ENCODE measurements around the gene CCNY.
"Not testable (repeated sequence)": the region's sequence is repeated elsewhere in the genome, so short reads cannot be mapped to it uniquely, and the experiment has no call there.

The CCNY gene

DNA sequence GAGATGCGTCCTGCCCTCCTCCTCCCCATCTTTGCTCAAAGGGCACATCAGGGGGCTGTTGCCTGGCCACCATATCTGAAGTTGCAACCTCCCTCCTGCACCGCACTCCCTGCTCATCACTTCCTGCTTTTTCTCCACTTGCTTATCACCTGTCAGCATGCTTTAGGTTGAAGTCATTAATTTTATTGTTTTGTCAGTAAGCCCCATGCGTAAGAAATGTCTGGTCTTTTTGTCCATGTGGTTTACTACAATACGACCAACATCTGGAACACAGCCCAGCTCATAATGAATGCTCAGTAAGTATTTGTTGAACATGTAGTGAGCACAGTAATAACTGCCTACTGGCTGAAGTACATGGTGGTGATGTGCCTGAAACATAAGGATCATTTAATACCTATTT, 197.3 kb downstream of the CCNY start:
- Histone ChIP-seq H3K9ac (ENCODE audit: insufficient read length, low read depth) (no peak overlapping the region), H3K4me3 (ENCODE audit: insufficient read length, low read depth) (no peak overlapping the region), H3K9me3 (ENCODE audit: insufficient read depth, low read length) (peaks cover 27% of the 10 kb centered on the region), H3K27me3 (ENCODE audit: insufficient read depth, insufficient read length) (no peaks in the 10 kb centered on the region), H3K36me3 (ENCODE audit: insufficient read depth, insufficient read length, low read length) (peaks cover 42% of the 10 kb centered on the region), H3K4me1 (ENCODE audit: insufficient read depth, insufficient read length) (peaks cover 2% of the 10 kb centered on the region)
- no peak for DNase-seq (ENCODE audit: low read depth, low spot score)
- TF ChIP-seq YY1 (IDR thresholded peaks at IDR 0.05; ENCODE audit: insufficient read depth, insufficient read length), result no peak
- no peak for TF ChIP-seq ZNF274 (IDR thresholded peaks at IDR 0.05; ENCODE audit: low read depth, low read length)
- no peak for TF ChIP-seq SUZ12 (IDR thresholded peaks at IDR 0.05; ENCODE audit: extremely low read depth, insufficient read depth, insufficient read length)

DNA sequence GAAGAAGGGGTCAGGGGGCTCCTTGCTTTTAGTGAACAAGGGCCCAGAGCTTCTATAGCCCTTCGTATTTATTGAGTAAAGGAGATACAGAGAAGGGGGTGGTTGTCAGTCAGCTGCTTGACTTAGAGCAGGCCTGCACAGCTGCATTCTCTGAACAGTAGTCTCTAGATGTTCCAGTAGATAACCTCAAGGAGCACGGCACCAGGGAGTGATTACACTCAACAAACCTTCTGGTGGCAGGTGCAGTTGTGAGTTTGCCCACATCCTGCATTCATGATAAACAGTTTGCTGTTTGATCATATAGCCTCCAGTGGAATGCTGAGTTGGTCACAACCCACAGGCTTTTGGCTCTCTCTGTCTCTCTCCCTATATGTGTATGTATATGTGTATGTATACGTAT, 198.8 kb downstream of the CCNY start:
- peaks cover 2% of the 10 kb centered on the region for H3K4me1 ChIP-seq (ENCODE audit: insufficient read depth, insufficient read length)
- no peak overlapping the region for H3K9ac ChIP-seq (ENCODE audit: insufficient read length, low read depth)
- peaks cover 40% of the 10 kb centered on the region for H3K36me3 ChIP-seq (ENCODE audit: insufficient read depth, insufficient read length, low read length)
- no peak for DNase-seq (ENCODE audit: low read depth, low spot score)
- peaks cover 27% of the 10 kb centered on the region for H3K9me3 ChIP-seq (ENCODE audit: insufficient read depth, low read length)
- H3K27me3 ChIP-seq (ENCODE audit: insufficient read depth, insufficient read length), result no peaks in the 10 kb centered on the region
- no peak overlapping the region for H3K4me3 ChIP-seq (ENCODE audit: insufficient read length, low read depth)
- TF ChIP-seq YY1 (IDR thresholded peaks at IDR 0.05; ENCODE audit: insufficient read depth, insufficient read length) (no peak), SUZ12 (IDR thresholded peaks at IDR 0.05; ENCODE audit: extremely low read depth, insufficient read depth, insufficient read length) (no peak), ZNF274 (IDR thresholded peaks at IDR 0.05; ENCODE audit: low read depth, low read length) (no peak)

DNA sequence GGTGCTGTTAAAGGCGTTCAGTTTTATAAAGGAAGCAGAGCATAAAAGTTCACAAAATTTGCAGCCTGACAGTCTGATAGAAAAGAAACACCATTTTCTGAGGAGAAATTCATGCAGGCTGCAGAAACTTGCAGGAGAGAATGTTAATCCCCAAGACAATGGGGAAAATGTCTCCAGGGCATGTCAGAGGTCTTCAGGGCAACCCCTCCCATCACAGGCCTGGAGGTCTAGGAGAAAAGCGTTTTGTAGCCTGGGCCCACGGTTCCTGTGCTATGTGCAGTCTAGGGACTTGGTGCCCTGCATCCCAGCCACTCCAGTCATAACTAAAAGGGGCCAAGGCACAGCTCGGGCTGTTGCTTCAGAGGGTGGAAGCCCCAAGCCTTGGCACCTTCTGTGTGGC, 200.5 kb downstream of the CCNY start:
- Histone ChIP-seq H3K9me3 (ENCODE audit: insufficient read depth, low read length) (peaks cover 27% of the 10 kb centered on the region), H3K27me3 (ENCODE audit: insufficient read depth, insufficient read length) (no peaks in the 10 kb centered on the region)

DNA sequence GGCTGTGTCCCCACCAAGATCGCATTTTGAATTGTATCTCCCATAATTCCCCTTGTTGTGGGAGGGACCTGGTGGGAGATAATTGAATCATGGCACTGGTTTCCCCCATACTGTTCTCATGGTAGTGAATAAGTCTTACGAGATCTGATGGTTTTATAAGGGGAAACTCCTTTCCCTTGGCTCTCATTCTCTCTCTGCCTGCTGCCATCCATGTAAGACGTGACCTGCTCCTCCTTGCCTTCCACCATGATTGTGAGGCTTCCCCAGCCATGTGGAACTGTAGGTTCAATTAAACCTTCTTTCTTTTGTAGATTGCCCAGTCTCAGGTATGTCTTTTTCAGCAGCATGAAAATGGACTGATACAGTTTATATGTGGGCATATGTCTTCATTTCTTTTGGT, 201.6 kb downstream of the CCNY start:
- H3K4me3 ChIP-seq (ENCODE audit: insufficient read length, low read depth); DNase-seq (ENCODE audit: low read depth, low spot score); H3K9ac ChIP-seq (ENCODE audit: insufficient read length, low read depth); H3K27me3 ChIP-seq (ENCODE audit: insufficient read depth, insufficient read length); H3K4me1 ChIP-seq (ENCODE audit: insufficient read depth, insufficient read length): not testable (repeated sequence)
- Histone ChIP-seq H3K9me3 (ENCODE audit: insufficient read depth, low read length) (peaks cover 27% of the 10 kb centered on the region), H3K36me3 (ENCODE audit: insufficient read depth, insufficient read length, low read length) (peaks cover 23% of the 10 kb centered on the region)

More for the DNA sequence above, 200.5 kb downstream of the CCNY start:
- DNase-seq (ENCODE audit: low read depth, low spot score), result no peak
- Histone ChIP-seq H3K36me3 (ENCODE audit: insufficient read depth, insufficient read length, low read length) (peaks cover 30% of the 10 kb centered on the region), H3K4me1 (ENCODE audit: insufficient read depth, insufficient read length) (peaks cover 2% of the 10 kb centered on the region), H3K9ac (ENCODE audit: insufficient read length, low read depth) (no peak overlapping the region), H3K4me3 (ENCODE audit: insufficient read length, low read depth) (no peak overlapping the region)
- TF ChIP-seq YY1 (IDR thresholded peaks at IDR 0.05; ENCODE audit: insufficient read depth, insufficient read length), result no peak
- TF ChIP-seq ZNF274 (IDR thresholded peaks at IDR 0.05; ENCODE audit: low read depth, low read length), result no peak
- TF ChIP-seq SUZ12 (IDR thresholded peaks at IDR 0.05; ENCODE audit: extremely low read depth, insufficient read depth, insufficient read length), result no peak

DNA sequence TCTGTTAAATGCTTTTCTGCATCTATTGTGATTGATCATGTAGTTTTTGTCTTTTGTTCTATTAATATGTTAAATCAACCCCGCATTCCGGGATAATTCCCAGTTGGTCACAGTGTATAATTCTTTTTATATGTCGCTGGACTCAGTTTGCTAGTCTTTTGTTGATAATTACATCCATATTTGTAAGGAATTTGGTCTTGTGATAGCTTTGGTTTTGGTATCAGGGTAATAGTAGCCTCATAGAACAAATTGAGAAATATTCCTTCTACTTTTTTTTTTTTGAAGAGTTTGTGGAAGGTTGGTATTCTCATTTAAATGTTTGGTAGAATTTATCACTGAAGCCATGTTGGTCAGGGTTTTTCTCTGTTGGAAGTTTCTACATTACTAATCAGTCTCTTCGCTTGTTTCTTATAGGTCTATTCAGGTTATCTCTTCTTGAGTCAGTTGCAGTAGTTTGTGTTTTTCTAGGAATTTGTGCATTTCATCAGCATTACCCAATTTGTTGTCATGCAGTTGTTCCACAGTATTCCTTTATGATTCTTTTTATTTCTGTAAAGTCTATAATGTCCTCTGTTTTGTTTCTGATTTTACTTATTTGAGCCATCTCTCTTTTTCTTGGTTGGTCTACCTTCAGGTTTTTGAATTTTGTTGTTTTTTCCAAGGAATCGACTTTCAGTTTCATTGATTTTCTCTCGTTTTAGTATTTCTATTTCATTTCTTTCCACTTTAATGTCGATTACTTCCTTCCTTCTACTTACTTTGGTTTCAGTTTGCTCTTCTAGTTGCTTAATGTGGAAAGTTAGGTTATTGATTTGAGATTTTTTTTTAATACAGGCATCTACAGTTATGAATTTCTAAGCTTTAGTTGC, 204.2 kb downstream of the CCNY start:
- no peak overlapping the region for H3K9ac ChIP-seq (ENCODE audit: insufficient read length, low read depth)
- H3K4me1 ChIP-seq (ENCODE audit: insufficient read depth, insufficient read length), result peaks cover 4% of the 10 kb centered on the region
- peaks cover 11% of the 10 kb centered on the region for H3K9me3 ChIP-seq (ENCODE audit: insufficient read depth, low read length)
- TF ChIP-seq SUZ12 (IDR thresholded peaks at IDR 0.05; ENCODE audit: extremely low read depth, insufficient read depth, insufficient read length), result no peak
- no peak for TF ChIP-seq YY1 (IDR thresholded peaks at IDR 0.05; ENCODE audit: insufficient read depth, insufficient read length)
- no peak for TF ChIP-seq ZNF274 (IDR thresholded peaks at IDR 0.05; ENCODE audit: low read depth, low read length)
- no peaks in the 10 kb centered on the region for H3K27me3 ChIP-seq (ENCODE audit: insufficient read depth, insufficient read length)
- no peak overlapping the region for H3K4me3 ChIP-seq (ENCODE audit: insufficient read length, low read depth)
- no peak for DNase-seq (ENCODE audit: low read depth, low spot score)
- H3K36me3 ChIP-seq (ENCODE audit: insufficient read depth, insufficient read length, low read length), result peaks cover 3% of the 10 kb centered on the region

DNA sequence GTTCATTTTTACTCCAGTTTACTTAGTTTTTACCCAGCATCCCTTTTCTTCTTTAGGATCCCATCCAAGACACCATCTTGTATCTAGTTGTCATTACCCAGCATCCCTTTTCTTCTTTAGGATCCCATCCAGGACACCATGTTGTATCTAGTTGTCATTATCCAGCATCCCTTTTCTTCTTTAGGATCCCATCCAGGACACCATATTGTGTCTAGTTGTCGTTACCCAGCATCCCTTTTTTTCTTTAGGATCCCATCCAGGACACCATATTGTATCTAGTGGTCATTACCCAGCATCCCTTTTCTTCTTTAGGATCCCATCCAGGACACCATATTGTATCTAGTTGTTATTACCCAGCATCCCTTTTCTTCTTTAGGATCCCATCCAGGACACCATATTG, 205.4 kb downstream of the CCNY start:
- H3K4me3 ChIP-seq (ENCODE audit: insufficient read length, low read depth), result no peak overlapping the region
- no peak overlapping the region for H3K9ac ChIP-seq (ENCODE audit: insufficient read length, low read depth)
- peaks cover 4% of the 10 kb centered on the region for H3K4me1 ChIP-seq (ENCODE audit: insufficient read depth, insufficient read length)
- no peaks in the 10 kb centered on the region for H3K27me3 ChIP-seq (ENCODE audit: insufficient read depth, insufficient read length)
- DNase-seq (ENCODE audit: low read depth, low spot score), result no peak
- H3K36me3 ChIP-seq (ENCODE audit: insufficient read depth, insufficient read length, low read length), result peaks cover 3% of the 10 kb centered on the region
- H3K9me3 ChIP-seq (ENCODE audit: insufficient read depth, low read length), result peaks cover 6% of the 10 kb centered on the region; the same call in 1 of the 2 replicates
- TF ChIP-seq SUZ12 (IDR thresholded peaks at IDR 0.05; ENCODE audit: extremely low read depth, insufficient read depth, insufficient read length) (no peak), YY1 (IDR thresholded peaks at IDR 0.05; ENCODE audit: insufficient read depth, insufficient read length) (no peak), ZNF274 (IDR thresholded peaks at IDR 0.05; ENCODE audit: low read depth, low read length) (no peak)

DNA sequence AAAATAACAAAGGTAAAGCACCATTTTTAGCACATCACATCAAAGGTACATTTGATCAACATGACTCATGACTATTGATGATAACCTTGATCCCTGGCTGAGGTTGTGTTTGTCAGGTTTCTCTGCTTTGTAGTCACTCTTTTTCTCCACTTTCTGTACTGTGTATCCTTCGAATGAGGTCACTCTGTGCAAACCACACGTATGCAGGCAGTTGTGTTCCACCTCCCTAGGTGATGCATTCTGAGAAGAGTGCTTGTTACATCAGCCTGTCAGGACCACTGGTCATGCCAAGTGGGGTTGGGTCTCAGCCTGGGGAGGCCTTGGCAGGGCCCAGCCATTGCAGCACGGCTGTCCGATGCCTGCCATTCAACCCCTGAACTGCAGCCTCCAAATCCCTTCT, 206.0 kb downstream of the CCNY start:
- Histone ChIP-seq H3K9me3 (ENCODE audit: insufficient read depth, low read length) (0 out of 2 replicates have a peak, but pooled peaks cover under 1% of the 10 kb centered on the region), H3K9ac (ENCODE audit: insufficient read length, low read depth) (no peak overlapping the region), H3K4me1 (ENCODE audit: insufficient read depth, insufficient read length) (peaks cover 3% of the 10 kb centered on the region), H3K27me3 (ENCODE audit: insufficient read depth, insufficient read length) (no peaks in the 10 kb centered on the region), H3K36me3 (ENCODE audit: insufficient read depth, insufficient read length, low read length) (peaks cover 3% of the 10 kb centered on the region), H3K4me3 (ENCODE audit: insufficient read length, low read depth) (no peak overlapping the region)
- DNase-seq (ENCODE audit: low read depth, low spot score), result no peak
- no peak for TF ChIP-seq ZNF274 (IDR thresholded peaks at IDR 0.05; ENCODE audit: low read depth, low read length)
- TF ChIP-seq YY1 (IDR thresholded peaks at IDR 0.05; ENCODE audit: insufficient read depth, insufficient read length), result no peak
- TF ChIP-seq SUZ12 (IDR thresholded peaks at IDR 0.05; ENCODE audit: extremely low read depth, insufficient read depth, insufficient read length), result no peak
